Measurements from ENCODE around the gene VPS18.

VPS18 gene

GRCh38 chr15:40925495-40925862, 31.2 kb downstream of the VPS18 start:
- DNase-seq: no peak

DNA sequence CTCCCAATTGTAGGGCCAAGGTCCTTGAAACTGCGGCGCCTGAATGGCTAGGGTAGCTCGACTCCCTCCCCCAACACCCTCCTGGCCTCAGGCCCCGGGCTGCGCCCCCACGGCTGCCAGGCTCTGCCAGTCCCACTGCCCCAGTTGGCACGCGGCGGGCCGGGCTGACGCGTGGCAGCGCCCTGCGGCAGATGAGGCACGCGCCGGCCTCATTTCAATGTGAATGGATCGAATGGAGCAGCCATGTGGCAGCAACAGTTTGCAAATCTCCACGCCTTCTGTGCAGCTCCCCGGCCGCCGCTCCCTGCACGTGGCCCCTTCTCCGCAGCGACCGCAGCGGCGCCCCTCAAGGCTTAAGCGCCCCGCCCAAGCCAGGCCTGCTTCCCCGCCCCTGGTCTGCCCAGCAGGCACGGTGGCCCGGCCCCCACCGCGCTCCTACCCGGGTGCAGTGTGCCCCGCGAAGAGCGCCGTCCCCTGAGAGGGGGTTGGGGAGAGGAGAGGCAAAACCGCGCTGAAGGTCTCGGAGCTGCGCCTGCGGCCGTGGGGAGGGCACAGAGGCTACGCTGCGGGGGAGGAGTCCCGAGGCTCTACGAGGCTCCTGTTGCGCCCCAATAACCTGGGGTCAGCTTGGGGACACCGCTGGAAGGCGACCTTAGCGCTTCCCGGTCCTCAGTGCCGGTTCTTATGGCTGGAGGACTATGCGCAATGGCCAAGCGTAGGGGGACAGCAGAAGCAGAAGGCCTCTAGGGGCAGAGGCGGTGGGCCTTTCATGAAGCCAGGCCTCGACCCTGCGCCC, 31.8 kb downstream of the VPS18 start:
- no peak for DNase-seq

DNA sequence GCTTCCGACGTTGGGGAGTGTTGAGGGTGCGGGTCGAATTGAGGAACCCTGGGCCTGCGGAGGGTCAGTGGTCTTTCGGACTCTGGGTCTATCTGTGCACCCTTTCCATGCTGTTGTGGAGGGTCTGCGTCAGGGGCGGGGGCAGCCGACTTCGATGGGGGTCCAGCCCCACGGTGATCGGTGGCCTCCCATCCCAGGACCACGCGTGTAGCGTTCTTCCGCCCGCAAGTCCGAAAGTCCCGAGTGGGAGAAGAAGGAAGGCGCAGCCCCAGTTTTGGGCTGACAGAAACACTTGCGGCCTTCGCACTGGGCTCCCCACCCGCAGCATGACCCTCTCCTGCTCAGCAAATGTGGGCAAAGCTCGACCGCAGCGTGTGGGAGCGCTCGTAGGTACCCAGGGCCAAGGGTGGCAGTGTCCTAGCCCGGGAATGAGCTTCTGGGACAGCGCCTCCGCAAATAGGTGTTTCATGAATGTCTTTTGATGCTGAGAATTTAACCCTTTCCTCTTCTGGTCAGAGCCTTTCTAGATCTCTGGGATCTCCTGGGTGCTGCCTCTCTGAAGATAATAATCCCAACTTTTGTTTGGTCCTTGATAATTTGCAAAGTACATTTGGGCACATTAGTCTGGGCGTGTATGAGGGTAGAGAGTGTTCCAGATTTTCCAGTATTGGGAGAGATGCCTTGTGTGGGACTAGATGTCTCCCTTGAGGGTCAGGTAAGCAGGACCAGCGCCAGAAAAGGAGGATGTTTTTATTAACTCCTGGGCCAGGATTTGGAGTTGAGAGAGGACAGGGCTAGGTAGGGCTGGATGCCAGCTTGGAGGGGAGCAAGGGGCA, 32.6 kb downstream of the VPS18 start:
- no peak for DNase-seq

- peak; percentile 74 for DNase-seq
Measured at GRCh38 chr15:40927495-40927872, 33.2 kb downstream of the VPS18 start.

- peak; percentile 90 for DNase-seq
Measured at GRCh38 chr15:40927873-40928806, 33.9 kb downstream of the VPS18 start.

DNA sequence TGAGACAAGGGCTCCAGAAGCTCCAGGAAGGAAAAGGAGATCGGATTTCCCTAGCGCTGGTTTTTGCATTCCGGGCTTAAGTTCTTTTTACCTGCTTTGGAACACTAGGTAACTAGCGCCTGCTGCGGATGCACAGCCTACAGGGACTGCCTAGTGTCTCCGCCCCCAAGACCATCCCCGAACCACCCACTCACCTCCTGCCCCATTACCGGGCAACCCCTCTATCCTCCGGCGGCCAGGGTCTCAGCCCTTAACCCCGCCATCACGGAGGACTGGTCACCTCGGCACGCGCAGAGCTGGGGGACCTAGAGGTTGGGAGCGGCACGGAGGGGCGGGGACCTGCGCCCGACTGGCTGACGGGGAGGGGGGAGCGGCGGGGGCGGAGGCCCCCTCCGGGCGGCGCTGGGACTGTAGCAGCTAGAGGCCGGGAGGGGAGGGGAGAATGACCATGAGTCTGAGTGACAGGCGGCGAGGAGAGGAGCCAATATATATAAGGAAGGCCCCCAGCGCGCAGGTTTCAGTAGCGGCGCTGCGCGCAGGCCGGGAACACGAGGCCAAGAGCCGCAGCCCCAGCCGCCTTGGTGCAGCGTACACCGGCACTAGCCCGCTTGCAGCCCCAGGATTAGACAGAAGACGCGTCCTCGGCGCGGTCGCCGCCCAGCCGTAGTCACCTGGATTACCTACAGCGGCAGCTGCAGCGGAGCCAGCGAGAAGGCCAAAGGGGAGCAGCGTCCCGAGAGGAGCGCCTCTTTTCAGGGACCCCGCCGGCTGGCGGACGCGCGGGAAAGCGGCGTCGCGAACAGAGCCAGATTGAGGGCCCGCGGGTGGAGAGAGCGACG, 34.8 kb downstream of the VPS18 start, which contains the start of gene DLL4:
Gene DLL4 (plus strand): TSS at position 520 of the 839 bp plus-strand sequence. CDS start 329 bp downstream, outside the sequence.
- DNase-seq: peak; percentile 97

- DNase-seq: peak; percentile 74
Measured at GRCh38 chr15:40929660-40930429, 35.6 kb downstream of the VPS18 start.

DNA sequence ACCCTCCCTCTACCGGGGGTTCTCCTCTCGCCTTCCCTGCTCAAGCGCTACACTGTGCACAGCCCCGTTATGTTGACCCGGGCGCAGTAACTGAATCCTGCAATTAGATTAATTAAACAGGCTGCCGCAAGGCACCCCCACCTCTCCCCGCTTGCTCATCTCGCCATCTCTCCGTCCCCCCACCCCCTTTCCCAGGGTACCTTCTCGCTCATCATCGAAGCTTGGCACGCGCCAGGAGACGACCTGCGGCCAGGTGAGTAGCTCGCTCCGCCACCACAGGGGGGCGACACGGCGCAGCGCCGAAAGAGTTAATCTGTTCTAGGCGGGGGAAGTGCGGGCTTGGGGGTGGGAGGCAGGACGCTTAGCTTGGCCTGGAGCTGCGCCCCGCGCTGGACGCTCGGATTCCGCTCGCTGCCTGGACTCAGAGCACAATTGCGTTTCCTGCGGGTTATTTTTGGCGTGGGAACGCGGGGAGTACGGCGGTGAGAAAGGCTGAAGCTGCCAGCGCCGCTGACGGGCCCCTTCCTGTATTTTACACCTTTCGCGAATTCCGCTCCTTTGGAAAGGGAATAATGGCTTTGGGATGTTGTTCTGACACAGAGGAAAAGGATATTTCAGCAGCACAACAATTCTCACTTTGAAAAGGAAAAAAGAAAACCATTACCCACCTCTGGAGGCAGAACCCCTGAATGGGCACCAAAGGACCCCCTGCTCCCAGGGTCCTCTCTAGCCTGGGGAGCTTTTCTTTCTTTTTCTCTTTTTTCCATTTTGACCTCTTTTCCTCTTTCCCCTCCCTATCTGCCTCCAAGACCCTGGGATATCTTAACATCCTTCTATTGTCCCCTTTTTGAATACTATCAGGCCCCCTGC, 36.4 kb downstream of the VPS18 start:
- DNase-seq: peak; percentile 85

DNA sequence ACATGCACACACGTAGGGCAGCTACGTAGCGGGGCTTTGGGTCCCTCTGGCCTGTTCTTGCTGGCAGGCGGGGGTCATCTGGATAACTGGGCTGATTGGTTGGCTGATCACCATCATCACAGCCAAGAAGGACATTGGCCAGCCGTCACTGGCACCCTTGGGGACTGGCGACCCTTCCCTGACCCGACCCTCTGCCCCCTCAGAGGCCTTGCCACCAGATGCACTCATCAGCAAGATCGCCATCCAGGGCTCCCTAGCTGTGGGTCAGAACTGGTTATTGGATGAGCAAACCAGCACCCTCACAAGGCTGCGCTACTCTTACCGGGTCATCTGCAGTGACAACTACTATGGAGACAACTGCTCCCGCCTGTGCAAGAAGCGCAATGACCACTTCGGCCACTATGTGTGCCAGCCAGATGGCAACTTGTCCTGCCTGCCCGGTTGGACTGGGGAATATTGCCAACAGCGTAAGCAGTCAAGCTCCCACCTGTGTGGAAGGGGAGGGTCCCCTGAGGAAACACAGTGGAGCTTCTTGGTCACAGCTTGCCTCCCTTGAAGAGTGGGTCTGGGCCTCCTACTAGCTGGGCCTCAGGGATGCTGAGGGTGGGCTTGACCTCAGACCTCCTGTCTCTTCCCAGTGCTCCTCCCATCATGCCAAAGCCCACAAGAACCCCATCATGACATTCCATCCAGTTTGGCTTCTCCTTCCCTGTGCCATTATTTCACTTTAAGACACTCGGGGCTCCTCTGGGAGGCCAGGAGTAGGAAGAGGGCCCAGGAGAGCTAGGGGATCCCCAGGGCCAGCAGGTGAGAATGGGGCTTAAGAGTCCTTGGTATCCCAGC, 37.3 kb downstream of the VPS18 start:
- DNase-seq: peak; percentile 62

DNA sequence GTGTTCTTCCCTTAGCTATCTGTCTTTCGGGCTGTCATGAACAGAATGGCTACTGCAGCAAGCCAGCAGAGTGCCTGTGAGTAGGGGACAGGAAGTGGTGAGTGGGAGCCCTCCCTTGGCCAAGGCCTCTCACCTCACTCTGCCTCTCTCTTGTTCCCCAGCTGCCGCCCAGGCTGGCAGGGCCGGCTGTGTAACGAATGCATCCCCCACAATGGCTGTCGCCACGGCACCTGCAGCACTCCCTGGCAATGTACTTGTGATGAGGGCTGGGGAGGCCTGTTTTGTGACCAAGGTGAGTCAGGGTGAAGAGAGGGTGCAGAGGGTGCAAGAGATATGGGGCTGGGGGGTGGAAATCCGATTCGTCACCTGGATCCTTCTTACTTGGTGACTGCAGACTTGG, 37.9 kb downstream of the VPS18 start:
- peak; percentile 92 for DNase-seq

GRCh38 chr15:40932649-40933516, 38.6 kb downstream of the VPS18 start:
- DNase-seq: peak; percentile 96

DNA sequence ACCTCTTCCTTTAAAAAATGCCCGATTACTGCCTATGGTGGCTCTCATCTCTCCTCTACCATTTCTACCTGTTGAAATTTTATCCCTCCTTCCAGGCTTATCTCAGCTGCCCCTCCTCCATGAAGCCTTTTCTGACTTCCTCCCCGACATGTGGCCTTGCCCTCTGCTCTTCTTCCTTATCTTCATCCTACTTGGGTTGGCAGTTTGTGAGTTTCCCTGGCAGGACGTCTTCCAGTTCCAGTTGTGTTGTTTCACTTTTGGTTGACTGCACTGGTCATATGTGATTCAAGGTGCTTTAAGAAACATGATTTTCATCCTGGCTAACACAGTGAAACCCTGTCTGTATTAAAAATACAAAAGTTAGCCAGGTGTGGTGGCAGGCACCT, 39.3 kb downstream of the VPS18 start:
- no peak for DNase-seq

DNA sequence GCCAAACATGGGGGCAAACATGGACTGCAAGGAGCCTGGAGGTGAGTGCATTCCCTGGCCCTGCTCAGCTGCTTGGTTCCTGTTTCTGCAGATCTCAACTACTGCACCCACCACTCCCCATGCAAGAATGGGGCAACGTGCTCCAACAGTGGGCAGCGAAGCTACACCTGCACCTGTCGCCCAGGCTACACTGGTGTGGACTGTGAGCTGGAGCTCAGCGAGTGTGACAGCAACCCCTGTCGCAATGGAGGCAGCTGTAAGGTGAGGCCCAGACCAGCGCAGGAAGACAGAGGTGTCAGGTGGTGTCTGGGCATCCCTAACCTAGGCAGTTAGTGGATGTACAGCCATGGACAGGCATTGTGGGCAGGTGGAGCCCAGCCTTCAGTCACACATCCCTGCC, 40.2 kb downstream of the VPS18 start:
- DNase-seq: peak; percentile 70

DNA sequence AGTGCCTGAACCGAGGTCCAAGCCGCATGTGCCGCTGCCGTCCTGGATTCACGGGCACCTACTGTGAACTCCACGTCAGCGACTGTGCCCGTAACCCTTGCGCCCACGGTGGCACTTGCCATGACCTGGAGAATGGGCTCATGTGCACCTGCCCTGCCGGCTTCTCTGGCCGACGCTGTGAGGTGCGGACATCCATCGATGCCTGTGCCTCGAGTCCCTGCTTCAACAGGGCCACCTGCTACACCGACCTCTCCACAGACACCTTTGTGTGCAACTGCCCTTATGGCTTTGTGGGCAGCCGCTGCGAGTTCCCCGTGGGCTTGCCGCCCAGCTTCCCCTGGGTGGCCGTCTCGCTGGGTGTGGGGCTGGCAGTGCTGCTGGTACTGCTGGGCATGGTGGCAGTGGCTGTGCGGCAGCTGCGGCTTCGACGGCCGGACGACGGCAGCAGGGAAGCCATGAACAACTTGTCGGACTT, 42.0 kb downstream of the VPS18 start:
- no peak for DNase-seq

GRCh38 chr15:40936709-40937666, 42.7 kb downstream of the VPS18 start:
- peak; percentile 67 for DNase-seq

DNA sequence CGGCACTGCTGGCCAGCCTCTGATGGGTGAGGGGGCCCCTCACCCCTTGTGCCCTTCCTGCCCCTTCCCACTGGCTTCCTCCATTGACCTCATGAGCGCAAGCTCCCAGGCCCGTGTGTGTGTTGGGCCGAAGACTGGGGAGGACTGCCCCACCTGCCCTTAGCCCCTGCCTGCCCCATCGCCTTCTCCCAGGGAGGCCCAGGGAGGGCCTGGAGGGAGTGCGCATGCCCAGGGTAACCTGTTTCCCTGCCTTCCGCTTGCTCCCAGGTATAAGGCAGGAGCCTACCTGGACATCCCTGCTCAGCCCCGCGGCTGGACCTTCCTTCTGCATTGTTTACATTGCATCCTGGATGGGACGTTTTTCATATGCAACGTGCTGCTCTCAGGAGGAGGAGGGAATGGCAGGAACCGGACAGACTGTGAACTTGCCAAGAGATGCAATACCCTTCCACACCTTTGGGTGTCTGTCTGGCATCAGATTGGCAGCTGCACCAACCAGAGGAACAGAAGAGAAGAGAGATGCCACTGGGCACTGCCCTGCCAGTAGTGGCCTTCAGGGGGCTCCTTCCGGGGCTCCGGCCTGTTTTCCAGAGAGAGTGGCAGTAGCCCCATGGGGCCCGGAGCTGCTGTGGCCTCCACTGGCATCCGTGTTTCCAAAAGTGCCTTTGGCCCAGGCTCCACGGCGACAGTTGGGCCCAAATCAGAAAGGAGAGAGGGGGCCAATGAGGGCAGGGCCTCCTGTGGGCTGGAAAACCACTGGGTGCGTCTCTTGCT, 43.7 kb downstream of the VPS18 start:
- DNase-seq: peak; percentile 80

Measured in DMS53 (cell line).